Endodermal cell (in vitro differentiated cells): ENCODE measurements around the gene SUSD5. TPM values are rescaled to one million over a fixed set of nuclear protein-coding genes. Genes with fewer than 3 reads are reported as not detected.

ENCODE experiments used
- DNase-seq: peaks from one replicate; pipeline ENCODE4 v3.0.0-alpha.2; 2017
- H3K27ac ChIP-seq: 2 replicates; pipeline ENCODE4 v1.5.1; 2013; ENCODE audit warnings: mild to moderate bottlenecking, low read depth, low read length, moderate library complexity
- H3K27me3 ChIP-seq: 2 replicates; pipeline ENCODE4 v1.6.1; 2013; ENCODE audit warnings: mild to moderate bottlenecking, low read length, moderate library complexity; ENCODE audit not compliant: insufficient read depth, control insufficient read depth, poor library complexity, severe bottlenecking
- H3K36me3 ChIP-seq: 2 replicates; pipeline ENCODE4 v1.7.0; 2013; ENCODE audit warnings: mild to moderate bottlenecking, low read length, moderate library complexity; ENCODE audit not compliant: control insufficient read depth, insufficient read depth
- H3K4me1 ChIP-seq: one replicate; pipeline ENCODE4 v1.7.0; 2013; ENCODE audit warnings: low read length; ENCODE audit not compliant: control insufficient read depth, insufficient read depth
- H3K4me3 ChIP-seq: 2 replicates; pipeline ENCODE4 v1.5.1; 2013; ENCODE audit warnings: mild to moderate bottlenecking, low read length, moderate library complexity
- H3K9ac ChIP-seq: 2 replicates; pipeline ENCODE4 v1.6.1; 2013; ENCODE audit warnings: mild to moderate bottlenecking, low read length, moderate library complexity; ENCODE audit not compliant: poor library complexity, severe bottlenecking; ENCODE audit errors: extremely low read depth
- H3K9me3 ChIP-seq: 2 replicates; pipeline ENCODE4 v1.6.1; 2013; ENCODE audit warnings: mild to moderate bottlenecking, low read length, moderate library complexity; ENCODE audit not compliant: control insufficient read depth
- H3K27ac Mint-ChIP-seq: 2 replicates; pipeline ENCODE4 v1.8.0; 2020; ENCODE audit warnings: mixed read lengths
- H3K27me3 Mint-ChIP-seq: 2 replicates; pipeline ENCODE4 v1.8.0; 2021; ENCODE audit warnings: mild to moderate bottlenecking, mixed read lengths; ENCODE audit not compliant: insufficient read depth
- H3K36me3 Mint-ChIP-seq: 2 replicates; pipeline ENCODE4 v1.8.0; 2020; ENCODE audit warnings: low read depth, mixed read lengths
- H3K4me1 Mint-ChIP-seq: 2 replicates; pipeline ENCODE4 v1.8.0; 2020; ENCODE audit warnings: mixed read lengths
- H3K4me3 Mint-ChIP-seq: 2 replicates; pipeline ENCODE4 v1.8.0; 2020; ENCODE audit warnings: mild to moderate bottlenecking, moderate library complexity, mixed read lengths
- H3K9me3 Mint-ChIP-seq: 2 replicates; pipeline ENCODE4 v1.8.0; 2020; ENCODE audit warnings: mild to moderate bottlenecking, mixed read lengths
- WGBS, 2 experiments: methylation state at CpG; one replicate each; pipeline versions ENCODE4 v1.1.5 to v1.1.7; 2013; ENCODE audit warnings: missing lambda C conversion rate in 2 of 2, mixed read lengths in 1 of 2; ENCODE audit not compliant: insufficient coverage in 1 of 2, insufficient read length in 1 of 2; 5-methylcytosine and 5-hydroxymethylcytosine counted together
- total RNA-seq, 2 donors: library from RNA; stranded (reverse); fragmentation: NEBNext Ultra II Directional in 1 of 2; extraction: Animal tissue kit (Norgen Biotek cat#: 25700) in 1 of 2; gene quantifications; 2 replicates in 1 of 2; 3 replicates in 1 of 2; pipeline ENCODE4 v1.2.1, GENCODE V29; 2021
- TF ChIP-seq, protein P1 (sequence below): fragments of 200-600 bp; sonication (generic); conservative IDR thresholded peaks from 2 replicates; pipeline ENCODE4 v1.5.0; 2021; ENCODE audit warnings: antibody characterized with exemption, mild to moderate bottlenecking

SUSD5 gene
- total RNA-seq, 2 donors from 2014 or later, result 1.3 to 2.6 TPM

DNA sequence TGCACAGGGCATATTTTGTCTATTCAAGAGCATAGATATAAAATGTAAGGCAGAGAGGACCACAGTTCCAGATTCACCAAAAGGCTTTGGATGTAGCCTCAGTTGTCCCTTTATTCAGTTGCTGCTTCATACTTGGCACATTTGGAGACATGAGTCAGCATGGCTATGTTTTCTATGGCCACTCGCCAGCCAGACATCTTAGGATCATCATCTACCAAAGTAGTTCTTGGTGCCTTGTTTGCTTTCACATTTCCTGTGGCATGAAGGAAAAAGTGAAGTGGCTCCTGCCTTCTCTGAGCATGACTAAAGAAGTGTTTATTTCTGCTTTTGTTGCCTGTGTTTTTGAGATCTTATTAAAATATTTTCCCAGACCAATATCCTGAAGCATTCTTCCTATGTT is 7.2 kb downstream of the SUSD5 start:
- H3K4me3 Mint-ChIP-seq, result no peak overlapping the region
- TF ChIP-seq, protein P1, sequence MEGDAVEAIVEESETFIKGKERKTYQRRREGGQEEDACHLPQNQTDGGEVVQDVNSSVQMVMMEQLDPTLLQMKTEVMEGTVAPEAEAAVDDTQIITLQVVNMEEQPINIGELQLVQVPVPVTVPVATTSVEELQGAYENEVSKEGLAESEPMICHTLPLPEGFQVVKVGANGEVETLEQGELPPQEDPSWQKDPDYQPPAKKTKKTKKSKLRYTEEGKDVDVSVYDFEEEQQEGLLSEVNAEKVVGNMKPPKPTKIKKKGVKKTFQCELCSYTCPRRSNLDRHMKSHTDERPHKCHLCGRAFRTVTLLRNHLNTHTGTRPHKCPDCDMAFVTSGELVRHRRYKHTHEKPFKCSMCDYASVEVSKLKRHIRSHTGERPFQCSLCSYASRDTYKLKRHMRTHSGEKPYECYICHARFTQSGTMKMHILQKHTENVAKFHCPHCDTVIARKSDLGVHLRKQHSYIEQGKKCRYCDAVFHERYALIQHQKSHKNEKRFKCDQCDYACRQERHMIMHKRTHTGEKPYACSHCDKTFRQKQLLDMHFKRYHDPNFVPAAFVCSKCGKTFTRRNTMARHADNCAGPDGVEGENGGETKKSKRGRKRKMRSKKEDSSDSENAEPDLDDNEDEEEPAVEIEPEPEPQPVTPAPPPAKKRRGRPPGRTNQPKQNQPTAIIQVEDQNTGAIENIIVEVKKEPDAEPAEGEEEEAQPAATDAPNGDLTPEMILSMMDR, result no peak
- H3K4me1 ChIP-seq, result no peaks in the 10 kb centered on the region
- H3K27ac ChIP-seq, result no peak overlapping the region
- H3K27ac Mint-ChIP-seq, result no peak overlapping the region
- peaks cover 10% of the 10 kb centered on the region for H3K36me3 Mint-ChIP-seq
- peaks cover 22% of the 10 kb centered on the region for H3K9me3 ChIP-seq
- no peaks in the 10 kb centered on the region for H3K36me3 ChIP-seq
- H3K27me3 Mint-ChIP-seq, result peaks cover 15% of the 10 kb centered on the region
- no peak overlapping the region for H3K9ac ChIP-seq
- DNase-seq, result no peak
- no peak overlapping the region for H3K4me3 ChIP-seq
- no peaks in the 10 kb centered on the region for H3K4me1 Mint-ChIP-seq
- H3K27me3 ChIP-seq, result peaks cover 16% of the 10 kb centered on the region
- H3K9me3 Mint-ChIP-seq, result peaks cover 17% of the 10 kb centered on the region
- WGBS, 2 experiments, result 91% methylated on average over 1 of the region's 1 CpG; no CpG with 5 or more reads in 1 of the 2 experiments

DNA sequence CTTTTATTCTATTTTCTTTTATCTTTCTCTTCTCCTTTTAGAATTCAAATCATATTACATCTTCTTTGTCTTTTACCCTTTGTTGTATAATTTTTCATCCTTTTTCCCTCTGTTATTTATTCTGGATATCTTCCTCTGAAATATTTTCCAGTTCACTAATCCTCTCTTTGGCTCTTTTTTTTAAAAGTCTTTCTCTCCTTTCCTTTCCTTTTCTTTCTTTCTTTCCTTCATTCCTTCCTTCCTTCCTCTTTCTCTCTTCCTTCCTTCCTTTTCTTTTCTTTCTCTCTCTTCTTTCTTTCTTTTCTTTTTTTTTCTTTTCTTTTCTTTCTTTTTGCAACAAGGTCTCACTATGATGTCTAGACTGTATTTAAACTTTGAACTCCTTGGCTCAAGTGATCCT is 9.3 kb downstream of the SUSD5 start:
- no peaks in the 10 kb centered on the region for H3K36me3 ChIP-seq
- peaks cover 22% of the 10 kb centered on the region for H3K9me3 ChIP-seq
- Mint-ChIP-seq H3K4me3 (no peak overlapping the region), H3K9me3 (peaks cover 17% of the 10 kb centered on the region), H3K4me1 (no peaks in the 10 kb centered on the region), H3K27me3 (no peaks in the 10 kb centered on the region), H3K36me3 (peaks cover 10% of the 10 kb centered on the region), H3K27ac (no peak overlapping the region)
- H3K27ac ChIP-seq, result no peak overlapping the region
- TF ChIP-seq, protein P1, result no peak
- no peak overlapping the region for H3K4me3 ChIP-seq
- H3K4me1 ChIP-seq, result no peaks in the 10 kb centered on the region
- H3K27me3 ChIP-seq, result no peaks in the 10 kb centered on the region
- no peak overlapping the region for H3K9ac ChIP-seq
- no peak for DNase-seq

DNA sequence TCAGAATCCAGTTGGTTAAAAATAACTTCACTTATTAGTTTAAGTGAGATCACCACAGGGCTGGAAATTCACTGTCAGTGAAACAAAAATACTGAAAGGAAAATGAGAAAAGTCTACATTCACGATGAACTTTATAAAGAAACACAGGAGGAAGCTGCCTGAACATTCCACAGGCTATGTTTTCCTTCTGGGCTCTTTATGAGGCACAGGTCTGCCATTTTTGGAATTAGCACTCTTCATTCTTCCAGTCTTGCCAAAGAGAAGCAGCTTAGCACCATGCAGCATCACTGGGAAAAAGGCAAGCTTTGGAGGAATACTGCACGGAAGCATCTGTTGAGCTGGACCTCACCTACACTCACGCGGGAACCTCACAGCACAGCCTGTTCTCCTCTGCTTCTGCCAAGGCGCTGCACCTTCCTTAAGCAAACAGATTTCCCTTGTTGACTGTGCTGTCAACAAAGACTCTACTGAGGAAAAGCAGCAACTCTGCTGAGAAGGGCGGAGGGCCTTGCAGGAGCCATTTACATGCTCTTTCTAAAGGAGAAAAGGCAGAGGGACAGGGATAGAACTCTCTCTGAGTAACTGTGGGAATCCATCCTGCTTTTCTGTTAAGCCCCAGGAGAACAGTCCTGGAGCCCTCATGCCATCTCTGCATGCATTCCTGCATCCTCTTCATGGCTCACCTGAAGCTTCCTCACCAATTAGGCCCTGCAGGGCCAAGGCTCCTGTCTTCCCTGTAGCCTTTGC is 15.7 kb downstream of the SUSD5 start:
- H3K4me1 ChIP-seq, result no peaks in the 10 kb centered on the region
- WGBS, 2 experiments, result 77 to 96% methylated on average over 2 to 6 of the region's 6 CpGs
- H3K27me3 Mint-ChIP-seq, result no peaks in the 10 kb centered on the region
- no peak overlapping the region for H3K27ac Mint-ChIP-seq
- no peak for DNase-seq
- no peak overlapping the region for H3K9ac ChIP-seq
- no peaks in the 10 kb centered on the region for H3K27me3 ChIP-seq
- no peaks in the 10 kb centered on the region for H3K9me3 ChIP-seq
- H3K4me1 Mint-ChIP-seq, result peaks cover 4% of the 10 kb centered on the region
- H3K4me3 Mint-ChIP-seq, result no peak overlapping the region
- no peaks in the 10 kb centered on the region for H3K36me3 ChIP-seq
- no peak overlapping the region for H3K4me3 ChIP-seq
- no peaks in the 10 kb centered on the region for H3K9me3 Mint-ChIP-seq
- TF ChIP-seq, protein P1, result no peak
- no peaks in the 10 kb centered on the region for H3K36me3 Mint-ChIP-seq
- H3K27ac ChIP-seq, result no peak overlapping the region
